ENCODE measurements around the gene HGFAC.

HGFAC gene

DNA sequence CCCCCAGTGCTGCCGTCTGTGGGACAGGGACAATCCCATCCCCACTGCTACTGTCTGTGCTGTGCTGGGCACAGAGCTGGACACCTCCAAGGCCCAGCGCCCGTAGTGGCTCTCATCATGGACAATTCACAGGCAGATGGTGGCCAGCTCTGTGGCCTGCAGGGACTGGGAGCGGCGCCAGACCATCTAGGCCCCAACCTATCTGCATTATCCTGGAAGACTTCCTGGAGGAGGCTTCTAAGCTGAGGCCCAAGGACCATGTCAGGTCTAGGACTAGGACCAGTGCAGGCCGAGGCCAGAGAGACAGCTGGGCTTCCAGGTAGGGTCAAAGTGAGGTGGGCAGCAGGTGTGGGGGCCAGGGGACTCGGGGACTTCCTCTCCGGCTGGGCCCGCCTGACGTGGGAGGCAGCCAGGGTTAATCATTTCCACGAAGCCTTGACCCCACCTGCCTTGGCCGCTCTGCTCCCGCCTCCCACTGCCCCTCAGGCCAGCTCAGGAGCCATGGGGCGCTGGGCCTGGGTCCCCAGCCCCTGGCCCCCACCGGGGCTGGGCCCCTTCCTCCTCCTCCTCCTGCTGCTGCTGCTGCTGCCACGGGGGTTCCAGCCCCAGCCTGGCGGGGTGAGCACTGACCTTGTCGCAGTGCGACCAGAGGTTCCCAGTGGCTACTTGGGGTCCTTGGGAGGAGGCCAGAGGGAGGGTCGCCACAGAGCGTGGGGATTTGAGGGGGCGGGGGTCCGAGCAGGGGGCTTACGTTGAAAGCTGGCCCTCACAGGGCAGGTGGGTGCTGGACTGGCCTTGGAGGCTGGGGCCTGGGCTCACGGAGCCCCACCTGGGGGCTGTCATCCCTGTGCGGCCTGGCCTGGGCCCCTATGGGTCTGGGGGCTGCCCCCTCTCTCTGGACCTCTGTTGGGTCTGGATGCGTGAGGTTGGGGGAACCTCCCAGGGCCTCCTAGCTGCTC is at the start of gene HGFAC:
Gene HGFAC, plus strand, starts transcription at position 468 of the 959 bp plus-strand sequence. Its CDS starts 34 bp downstream, at position 502.
- TF ChIP-seq, protein P1, sequence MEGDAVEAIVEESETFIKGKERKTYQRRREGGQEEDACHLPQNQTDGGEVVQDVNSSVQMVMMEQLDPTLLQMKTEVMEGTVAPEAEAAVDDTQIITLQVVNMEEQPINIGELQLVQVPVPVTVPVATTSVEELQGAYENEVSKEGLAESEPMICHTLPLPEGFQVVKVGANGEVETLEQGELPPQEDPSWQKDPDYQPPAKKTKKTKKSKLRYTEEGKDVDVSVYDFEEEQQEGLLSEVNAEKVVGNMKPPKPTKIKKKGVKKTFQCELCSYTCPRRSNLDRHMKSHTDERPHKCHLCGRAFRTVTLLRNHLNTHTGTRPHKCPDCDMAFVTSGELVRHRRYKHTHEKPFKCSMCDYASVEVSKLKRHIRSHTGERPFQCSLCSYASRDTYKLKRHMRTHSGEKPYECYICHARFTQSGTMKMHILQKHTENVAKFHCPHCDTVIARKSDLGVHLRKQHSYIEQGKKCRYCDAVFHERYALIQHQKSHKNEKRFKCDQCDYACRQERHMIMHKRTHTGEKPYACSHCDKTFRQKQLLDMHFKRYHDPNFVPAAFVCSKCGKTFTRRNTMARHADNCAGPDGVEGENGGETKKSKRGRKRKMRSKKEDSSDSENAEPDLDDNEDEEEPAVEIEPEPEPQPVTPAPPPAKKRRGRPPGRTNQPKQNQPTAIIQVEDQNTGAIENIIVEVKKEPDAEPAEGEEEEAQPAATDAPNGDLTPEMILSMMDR (IDR thresholded peaks at IDR 0.05) = no peak
- H3K27ac ChIP-seq = no peak within 1 kb of the TSS
- no peak within 1 kb of the TSS for H3K4me3 ChIP-seq (ENCODE audit: low read depth in 1 of 2, low read length in 1 of 2)
- H3K4me1 ChIP-seq (ENCODE audit: control insufficient read depth in 1 of 2, insufficient read depth in 1 of 2, low read depth in 1 of 2, low read length in 1 of 2) = no peaks in the 10 kb centered on the region
- H3K36me3 ChIP-seq = no peaks in the 10 kb centered on the region
- H3K9me3 ChIP-seq = no peaks in the 10 kb centered on the region
- H3K27me3 ChIP-seq = no peaks in the 10 kb centered on the region

DNA sequence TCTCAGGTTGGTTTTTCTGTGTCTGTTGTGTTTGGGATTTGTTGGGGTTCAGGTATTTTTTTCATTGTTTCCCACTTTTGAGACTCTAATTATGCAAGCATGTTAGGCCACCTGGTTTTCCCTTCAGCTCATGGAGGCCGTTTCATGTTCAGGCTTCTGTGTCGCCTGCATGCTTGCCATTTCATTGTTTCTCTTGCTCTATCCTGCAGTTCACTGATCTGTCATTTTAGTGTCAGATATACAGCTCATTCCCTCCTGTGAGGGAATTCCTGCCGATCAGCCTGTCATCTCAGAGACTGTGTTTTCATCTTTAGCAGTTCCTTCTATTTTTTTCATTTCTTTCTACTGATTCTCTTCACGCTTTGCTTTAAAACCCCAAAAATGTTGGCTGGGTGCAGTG is 49.4 kb upstream of the HGFAC start:
- Histone ChIP-seq H3K36me3 (no peaks in the 10 kb centered on the region), H3K9me3 (no peaks in the 10 kb centered on the region), H3K4me3 (ENCODE audit: low read depth in 1 of 2, low read length in 1 of 2) (no peak overlapping the region), H3K4me1 (ENCODE audit: control insufficient read depth in 1 of 2, insufficient read depth in 1 of 2, low read depth in 1 of 2, low read length in 1 of 2) (peaks cover 18 to 27% of the 10 kb centered on the region in 2 experiments), H3K27me3 (no peaks in the 10 kb centered on the region), H3K27ac (no peak overlapping the region)
- TF ChIP-seq, protein P1 (IDR thresholded peaks at IDR 0.05) = no peak

DNA sequence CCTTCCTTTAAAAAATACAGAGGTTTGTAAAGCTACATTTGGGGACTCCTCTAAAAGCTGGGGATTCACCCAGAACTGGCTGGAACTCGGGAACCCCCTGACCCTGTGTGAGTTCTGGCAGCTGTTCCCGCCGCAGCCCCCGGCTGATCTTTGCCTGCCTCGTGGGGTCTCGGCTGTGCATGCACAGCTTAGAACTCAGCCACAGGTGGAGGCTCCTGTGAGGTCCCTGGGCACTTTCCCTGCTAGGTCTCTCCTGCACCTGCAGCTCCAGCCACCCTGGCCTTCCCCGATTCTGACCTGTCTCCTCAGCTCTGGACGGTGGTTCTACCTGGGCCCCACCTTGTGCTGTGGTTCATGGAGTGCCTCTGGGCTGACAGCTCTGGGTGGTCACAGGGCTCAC is 48.6 kb upstream of the HGFAC start:
- Histone ChIP-seq H3K9me3 (no peaks in the 10 kb centered on the region), H3K27me3 (no peaks in the 10 kb centered on the region), H3K36me3 (no peaks in the 10 kb centered on the region), H3K27ac (no peak overlapping the region), H3K4me3 (ENCODE audit: low read depth in 1 of 2, low read length in 1 of 2) (no peak overlapping the region), H3K4me1 (ENCODE audit: control insufficient read depth in 1 of 2, insufficient read depth in 1 of 2, low read depth in 1 of 2, low read length in 1 of 2) (peaks cover 13 to 19% of the 10 kb centered on the region in 2 experiments)
- TF ChIP-seq, protein P1 (IDR thresholded peaks at IDR 0.05) = no peak

DNA sequence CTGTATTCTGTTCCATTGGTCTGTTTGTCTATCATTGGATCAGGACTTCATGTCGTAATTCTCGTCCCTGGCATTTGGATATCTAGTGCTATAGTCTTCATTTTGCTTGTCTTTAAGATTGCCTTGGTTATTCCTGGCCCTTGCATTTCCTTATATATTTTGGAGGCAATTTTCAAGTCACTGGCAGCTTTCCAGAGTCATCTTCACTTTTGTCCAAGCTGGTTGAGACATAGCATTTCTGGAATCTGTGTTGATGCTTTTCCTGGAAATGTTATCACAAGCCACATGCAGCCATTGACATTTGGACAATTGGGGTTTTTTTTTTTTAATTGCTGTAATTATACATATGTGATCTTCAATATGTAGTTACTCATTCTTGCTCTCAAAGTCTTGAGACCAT is 45.2 kb upstream of the HGFAC start:
- Histone ChIP-seq H3K9me3 (no peaks in the 10 kb centered on the region), H3K27ac (no peak overlapping the region), H3K4me1 (ENCODE audit: control insufficient read depth in 1 of 2, insufficient read depth in 1 of 2, low read depth in 1 of 2, low read length in 1 of 2) (no peaks in the 10 kb centered on the region), H3K36me3 (no peaks in the 10 kb centered on the region), H3K27me3 (no peaks in the 10 kb centered on the region), H3K4me3 (ENCODE audit: low read depth in 1 of 2, low read length in 1 of 2) (no peak overlapping the region)
- TF ChIP-seq, protein P1 (IDR thresholded peaks at IDR 0.05) = no peak

DNA sequence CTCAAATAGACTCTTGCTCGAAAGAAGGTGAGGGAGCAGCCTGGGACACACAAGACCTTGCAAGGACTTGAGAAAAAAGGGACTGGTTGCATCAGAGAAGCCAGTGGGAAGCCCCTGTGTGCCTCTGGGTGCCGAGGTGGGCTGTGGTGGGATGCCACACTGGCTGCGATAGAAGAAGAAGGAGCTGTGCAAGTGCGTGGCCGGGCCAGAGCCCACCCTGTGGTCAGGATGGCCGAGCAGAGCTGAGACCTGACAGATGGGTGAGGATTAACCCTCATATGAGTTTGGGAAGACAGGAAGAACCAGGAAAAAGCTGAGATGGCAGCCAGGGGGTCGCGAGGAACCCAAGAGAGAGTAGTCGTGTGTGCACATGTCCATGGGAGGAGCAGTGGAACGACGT is 44.6 kb upstream of the HGFAC start:
- no peak overlapping the region for H3K4me3 ChIP-seq (ENCODE audit: low read depth in 1 of 2, low read length in 1 of 2)
- no peak overlapping the region for H3K27ac ChIP-seq
- H3K9me3 ChIP-seq = no peaks in the 10 kb centered on the region
- no peaks in the 10 kb centered on the region for H3K36me3 ChIP-seq
- TF ChIP-seq, protein P1 (IDR thresholded peaks at IDR 0.05) = no peak
- no peaks in the 10 kb centered on the region for H3K27me3 ChIP-seq
- no peaks in the 10 kb centered on the region for H3K4me1 ChIP-seq (ENCODE audit: control insufficient read depth in 1 of 2, insufficient read depth in 1 of 2, low read depth in 1 of 2, low read length in 1 of 2)

All from neutrophil (primary cell).